SU-DHL-6 (cell line): Measurements from ENCODE around the gene INPP4B.

ENCODE experiments used
- EZH2phosphoT487 ChIP-seq: fragments of 200-600 bp; sonication (generic), shearing (Covaris generic); conservative IDR thresholded peaks from 2 replicates; pipeline ENCODE4 v1.6.1; 2018; ENCODE audit warnings: mild to moderate bottlenecking, antibody characterized with exemption, low read length, moderate library complexity, mixed read lengths
- TF ChIP-seq, protein P1 (sequence below): fragments of 200-600 bp; sonication (generic); IDR thresholded peaks from one replicate; pipeline ENCODE4 v1.5.1; 2017; ENCODE audit warnings: antibody characterized with exemption, mild to moderate bottlenecking, low read length, moderate library complexity; ENCODE audit not compliant: insufficient read depth, poor library complexity, severe bottlenecking

- TF ChIP-seq, protein P1, sequence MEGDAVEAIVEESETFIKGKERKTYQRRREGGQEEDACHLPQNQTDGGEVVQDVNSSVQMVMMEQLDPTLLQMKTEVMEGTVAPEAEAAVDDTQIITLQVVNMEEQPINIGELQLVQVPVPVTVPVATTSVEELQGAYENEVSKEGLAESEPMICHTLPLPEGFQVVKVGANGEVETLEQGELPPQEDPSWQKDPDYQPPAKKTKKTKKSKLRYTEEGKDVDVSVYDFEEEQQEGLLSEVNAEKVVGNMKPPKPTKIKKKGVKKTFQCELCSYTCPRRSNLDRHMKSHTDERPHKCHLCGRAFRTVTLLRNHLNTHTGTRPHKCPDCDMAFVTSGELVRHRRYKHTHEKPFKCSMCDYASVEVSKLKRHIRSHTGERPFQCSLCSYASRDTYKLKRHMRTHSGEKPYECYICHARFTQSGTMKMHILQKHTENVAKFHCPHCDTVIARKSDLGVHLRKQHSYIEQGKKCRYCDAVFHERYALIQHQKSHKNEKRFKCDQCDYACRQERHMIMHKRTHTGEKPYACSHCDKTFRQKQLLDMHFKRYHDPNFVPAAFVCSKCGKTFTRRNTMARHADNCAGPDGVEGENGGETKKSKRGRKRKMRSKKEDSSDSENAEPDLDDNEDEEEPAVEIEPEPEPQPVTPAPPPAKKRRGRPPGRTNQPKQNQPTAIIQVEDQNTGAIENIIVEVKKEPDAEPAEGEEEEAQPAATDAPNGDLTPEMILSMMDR: no peak
- TF ChIP-seq EZH2phosphoT487: no peak
Measured at GRCh38 chr4:142373610-142374009, 472.5 kb downstream of the INPP4B start.
